ENCODE data around the gene OSBP.

DNA sequence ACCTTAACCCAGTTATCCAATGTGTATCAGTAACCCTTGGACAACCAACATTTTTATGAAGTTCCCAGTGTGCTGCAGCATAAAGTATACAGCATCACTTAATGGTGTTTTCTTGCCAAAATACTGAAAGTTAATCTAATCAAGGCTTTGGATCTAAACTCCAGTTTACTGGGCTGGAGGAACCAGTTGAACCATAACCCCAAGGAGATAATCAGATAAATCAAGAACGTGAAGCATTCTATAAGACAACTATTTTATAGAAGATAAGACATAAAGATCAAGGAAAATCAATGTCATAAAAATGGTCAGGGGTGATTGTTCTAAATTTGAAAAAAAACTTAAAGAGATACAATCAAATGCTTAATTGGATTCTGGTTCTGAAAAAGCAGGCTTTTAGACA is 2.3 kb upstream of the OSBP start:
- TF ChIP-seq, protein P1, sequence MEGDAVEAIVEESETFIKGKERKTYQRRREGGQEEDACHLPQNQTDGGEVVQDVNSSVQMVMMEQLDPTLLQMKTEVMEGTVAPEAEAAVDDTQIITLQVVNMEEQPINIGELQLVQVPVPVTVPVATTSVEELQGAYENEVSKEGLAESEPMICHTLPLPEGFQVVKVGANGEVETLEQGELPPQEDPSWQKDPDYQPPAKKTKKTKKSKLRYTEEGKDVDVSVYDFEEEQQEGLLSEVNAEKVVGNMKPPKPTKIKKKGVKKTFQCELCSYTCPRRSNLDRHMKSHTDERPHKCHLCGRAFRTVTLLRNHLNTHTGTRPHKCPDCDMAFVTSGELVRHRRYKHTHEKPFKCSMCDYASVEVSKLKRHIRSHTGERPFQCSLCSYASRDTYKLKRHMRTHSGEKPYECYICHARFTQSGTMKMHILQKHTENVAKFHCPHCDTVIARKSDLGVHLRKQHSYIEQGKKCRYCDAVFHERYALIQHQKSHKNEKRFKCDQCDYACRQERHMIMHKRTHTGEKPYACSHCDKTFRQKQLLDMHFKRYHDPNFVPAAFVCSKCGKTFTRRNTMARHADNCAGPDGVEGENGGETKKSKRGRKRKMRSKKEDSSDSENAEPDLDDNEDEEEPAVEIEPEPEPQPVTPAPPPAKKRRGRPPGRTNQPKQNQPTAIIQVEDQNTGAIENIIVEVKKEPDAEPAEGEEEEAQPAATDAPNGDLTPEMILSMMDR (IDR thresholded peaks at IDR 0.05): no peak
- no peak for TF ChIP-seq POLR2A (IDR thresholded peaks at IDR 0.05)

Data from esophagus squamous epithelium (tissue), 4 donors.